A549 (cell line): Measurements from ENCODE around the gene PPM1L. TPM values are rescaled to one million over a fixed set of nuclear protein-coding genes. Genes with fewer than 3 reads are reported as not detected.

Source experiments
- ATAC-seq, 2 experiments: fragments of 200-7000 bp in 1 of 2; fragments of >200 bp in 1 of 2; cut with Nextera tagmentation in 1 of 2; cut with Tn5 transposase in 1 of 2; 3 replicates each; pipeline versions ENCODE4 v1.8.0 to v1.9.1; 2018 to 2020; ENCODE audit warnings: mild to moderate bottlenecking in 1 of 2, moderate library complexity in 1 of 2
- CTCF ChIA-PET: fragments of 300-600 bp; sonication (Branson Sonifier 250); formaldehyde crosslinking; extraction: SDS; loops from one replicate; lab custom pipeline; 2021; ENCODE audit warnings: antibody characterized with exemption, inconsistent platforms; lab: Yijun Ruan, JAX
- POLR2A ChIA-PET: fragments of 350-600 bp; formaldehyde crosslinking; extraction: SDS; loops from one replicate; lab custom pipeline; 2021; ENCODE audit warnings: antibody characterized with exemption, inconsistent platforms; lab: Yijun Ruan, JAX
- DNase-seq, 2 experiments: peaks; one replicate each; pipeline versions ENCODE4 v3.0.0 to v3.0.0-alpha.2; 2011 to 2016; ENCODE audit warnings: low read depth in 1 of 2, low spot score in 1 of 2
- FAIRE-seq: peaks from 2 replicates; lab custom pipeline; 2011; peaks lifted over from hg19 to GRCh38; lab: Jason Lieb, UNC
- H3K27ac ChIP-seq, 2 experiments: fragments of >200 bp; sonication (Bioruptor Twin); formaldehyde crosslinking; 3 replicates each; pipeline ENCODE4 v1.5.1; 2016 to 2017
- H3K4me1 ChIP-seq: fragments of >200 bp; sonication (Bioruptor Twin); formaldehyde crosslinking; 3 replicates; pipeline ENCODE4 v1.6.1; 2016
- H3K4me2 ChIP-seq: fragments of >200 bp; sonication (Bioruptor Twin); formaldehyde crosslinking; 3 replicates; pipeline ENCODE4 v1.6.1; 2016
- H3K4me3 ChIP-seq: fragments of >200 bp; sonication (Bioruptor Twin); formaldehyde crosslinking; 3 replicates; pipeline ENCODE4 v1.5.1; 2016
- H3K9me3 ChIP-seq: fragments of >200 bp; sonication (Bioruptor Twin); formaldehyde crosslinking; 3 replicates; pipeline ENCODE4 v1.6.1; 2016
- BHLHE40 ChIP-seq: IDR thresholded peaks from 2 replicates; pipeline ENCODE4 v1.6.1; 2012; ENCODE audit warnings: low read depth, low read length, inconsistent platforms
- CHD2 ChIP-seq: fragments of 150-350 bp; IDR thresholded peaks from 2 replicates; pipeline ENCODE4 v1.6.1; 2014; ENCODE audit warnings: low read length; ENCODE audit not compliant: partially characterized antibody
- CHD4 ChIP-seq: fragments of 200-600 bp; sonication (generic); IDR thresholded peaks from 2 replicates; pipeline ENCODE4 v1.6.1; 2016; ENCODE audit warnings: antibody characterized with exemption, mild to moderate bottlenecking, borderline replicate concordance
- FOSB ChIP-seq: fragments of 250-450 bp; sonication (Bioruptor Pico); IDR thresholded peaks from 2 replicates; pipeline ENCODE4 v1.5.0; 2020; ENCODE audit warnings: mild to moderate bottlenecking, moderate library complexity
- FOSL2 ChIP-seq, 2 experiments: fragments of 450-650 bp in 1 of 2; fragments of >200 bp in 1 of 2; sonication (Bioruptor Twin) in 1 of 2; formaldehyde crosslinking; IDR thresholded peaks; 2 replicates each; pipeline versions ENCODE4 v1.5.0 to v1.6.1; 2016 to 2020; ENCODE audit warnings: mild to moderate bottlenecking in 1 of 2, moderate library complexity in 1 of 2
- FOXS1 ChIP-seq: fragments of 250-450 bp; sonication (Bioruptor Pico); IDR thresholded peaks from 2 replicates; pipeline ENCODE4 v1.5.0; 2020; ENCODE audit warnings: mild to moderate bottlenecking, moderate library complexity
- GATA3 ChIP-seq: IDR thresholded peaks from 2 replicates; pipeline ENCODE4 v1.6.1; 2012; ENCODE audit warnings: borderline replicate concordance
- HDAC2 ChIP-seq: fragments of 200-600 bp; sonication (generic); IDR thresholded peaks from 2 replicates; pipeline ENCODE4 v1.6.1; 2016
- HEYL ChIP-seq: fragments of 250-450 bp; sonication (Bioruptor Pico); IDR thresholded peaks from 2 replicates; pipeline ENCODE4 v1.8.0; 2021; ENCODE audit warnings: mild to moderate bottlenecking, moderate library complexity
- HOXA7 ChIP-seq: fragments of 250-450 bp; sonication (Bioruptor Pico); IDR thresholded peaks from 2 replicates; pipeline ENCODE4 v1.5.0; 2020; ENCODE audit warnings: mild to moderate bottlenecking, moderate library complexity
- HOXB5 ChIP-seq: fragments of 250-450 bp; sonication (Bioruptor Pico); IDR thresholded peaks from 2 replicates; pipeline ENCODE4 v1.5.0; 2020; ENCODE audit warnings: mild to moderate bottlenecking, moderate library complexity
- JUNB ChIP-seq: fragments of >200 bp; sonication (Bioruptor Twin); formaldehyde crosslinking; IDR thresholded peaks from 2 replicates; pipeline ENCODE4 v1.6.1; 2016
- KDM5A ChIP-seq: fragments of 200-600 bp; sonication (generic); IDR thresholded peaks from 2 replicates; pipeline ENCODE4 v1.6.1; 2016; ENCODE audit warnings: antibody characterized with exemption, mild to moderate bottlenecking
- NFE2L2 ChIP-seq: fragments of 150-350 bp; conservative IDR thresholded peaks from 2 replicates; pipeline ENCODE4 v1.6.1; 2014; ENCODE audit warnings: low read length
- PHF8 ChIP-seq: fragments of 200-600 bp; sonication (generic); IDR thresholded peaks from 2 replicates; pipeline ENCODE4 v1.6.1; 2016; ENCODE audit warnings: low read depth, mild to moderate bottlenecking, antibody characterized with exemption, moderate library complexity, borderline replicate concordance
- POLR2AphosphoS2 ChIP-seq: conservative IDR thresholded peaks from 2 replicates; pipeline ENCODE4 v1.6.1; 2012; ENCODE audit warnings: low read length, improper control_type of control experiment, inconsistent platforms
- RAD21 ChIP-seq, 2 experiments: fragments of >200 bp in 1 of 2; sonication (Bioruptor Twin) in 1 of 2; formaldehyde crosslinking in 1 of 2; IDR thresholded peaks in 1 of 2; conservative IDR thresholded peaks in 1 of 2; 2 replicates in 1 of 2; 3 replicates in 1 of 2; pipeline ENCODE4 v1.6.1; 2012 to 2018; ENCODE audit warnings: inconsistent platforms in 1 of 2
- SREBF2 ChIP-seq: fragments of 450-650 bp; IDR thresholded peaks from 2 replicates; pipeline ENCODE4 v1.6.1; 2014; ENCODE audit warnings: mild to moderate bottlenecking, moderate library complexity
- ZC3H11A ChIP-seq: fragments of 450-650 bp; IDR thresholded peaks from 2 replicates; pipeline ENCODE4 v1.6.1; 2014; ENCODE audit warnings: antibody characterized with exemption, mild to moderate bottlenecking
- ZSCAN20 ChIP-seq: fragments of 250-450 bp; sonication (Bioruptor Pico); IDR thresholded peaks from 2 replicates; pipeline ENCODE4 v1.8.0; 2022; ENCODE audit warnings: mild to moderate bottlenecking, moderate library complexity
- WGBS: methylation state at CpG from one replicate; pipeline ENCODE4 v1.1.6; 2017; ENCODE audit errors: missing lambda C conversion rate; 5-methylcytosine and 5-hydroxymethylcytosine counted together
- polyA plus RNA-seq, 4 experiments: library from polyadenylated mRNA; depleted of rRNA in 3 of 4; stranded (reverse); fragments of >200 nt; fragmentation: RNase III in 1 of 4; extraction: RNeasy Plus Mini Kit Qiagen cat#74134 plus additional on column Dnase treatment in 1 of 4; gene quantifications; 2 replicates in 3 of 4; 3 replicates in 1 of 4; pipeline ENCODE4 v1.2.3, GENCODE V29; 2011 to 2017
- TF ChIP-seq, protein P1 (sequence below): fragments of 150-350 bp; IDR thresholded peaks from 2 replicates; pipeline ENCODE4 v1.6.1; 2014; ENCODE audit warnings: low read depth, mild to moderate bottlenecking, low read length
- TF ChIP-seq, protein P2 (sequence below): IDR thresholded peaks from 2 replicates; pipeline ENCODE4 v1.6.1; 2012
- TF ChIP-seq, protein P3 (sequence below): fragments of >200 bp; sonication (Bioruptor Twin); formaldehyde crosslinking; IDR thresholded peaks from 3 replicates; pipeline ENCODE4 v1.6.1; 2016
- TF ChIP-seq, protein P4 (sequence below): IDR thresholded peaks from 2 replicates; pipeline ENCODE4 v1.6.1; 2012
- TF ChIP-seq, protein P5 (sequence below): IDR thresholded peaks from 2 replicates; pipeline ENCODE4 v1.6.1; 2012; ENCODE audit warnings: low read depth, borderline replicate concordance
- TF ChIP-seq, protein P6 (sequence below): fragments of >200 bp; sonication (Bioruptor Twin); formaldehyde crosslinking; IDR thresholded peaks from 2 replicates; pipeline ENCODE4 v1.6.1; 2016
- TF ChIP-seq, protein P7 (sequence below): fragments of 200-600 bp; sonication (generic); IDR thresholded peaks from 2 replicates; pipeline ENCODE4 v1.6.1; 2016; ENCODE audit warnings: antibody characterized with exemption, mild to moderate bottlenecking, moderate library complexity

The PPM1L gene
- polyA plus RNA-seq, 2 of the 4 experiments (the other 2 are of a cell fraction): 0.27 to 0.45 TPM

DNA sequence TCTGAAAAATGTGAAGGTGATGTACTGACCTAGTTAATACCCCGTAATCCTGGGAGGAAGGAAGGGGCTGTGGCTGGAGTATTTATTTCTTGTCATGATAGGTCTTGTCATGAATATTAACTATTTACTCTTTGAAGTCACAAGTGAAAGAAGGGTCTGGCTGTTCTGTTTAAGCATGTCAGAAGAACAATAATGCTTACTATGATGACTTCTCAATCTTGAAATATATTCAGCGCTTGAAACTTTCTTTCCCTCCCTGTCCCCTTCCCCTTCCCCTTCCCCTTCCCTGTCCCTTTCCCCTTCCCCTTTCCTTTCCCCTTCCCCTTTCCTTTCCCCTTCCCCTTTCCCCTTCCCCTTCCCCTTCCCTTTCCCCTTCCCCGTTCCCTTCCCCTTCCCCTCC lies 153.9 kb downstream of the PPM1L start (continued):
- TF ChIP-seq ZSCAN20 (CRISPR knock-in tag) (no peak), POLR2AphosphoS2 (no peak), NFE2L2 (no peak), SREBF2 (no peak), BHLHE40 (no peak), GATA3 (no peak)
- TF ChIP-seq, protein P1, sequence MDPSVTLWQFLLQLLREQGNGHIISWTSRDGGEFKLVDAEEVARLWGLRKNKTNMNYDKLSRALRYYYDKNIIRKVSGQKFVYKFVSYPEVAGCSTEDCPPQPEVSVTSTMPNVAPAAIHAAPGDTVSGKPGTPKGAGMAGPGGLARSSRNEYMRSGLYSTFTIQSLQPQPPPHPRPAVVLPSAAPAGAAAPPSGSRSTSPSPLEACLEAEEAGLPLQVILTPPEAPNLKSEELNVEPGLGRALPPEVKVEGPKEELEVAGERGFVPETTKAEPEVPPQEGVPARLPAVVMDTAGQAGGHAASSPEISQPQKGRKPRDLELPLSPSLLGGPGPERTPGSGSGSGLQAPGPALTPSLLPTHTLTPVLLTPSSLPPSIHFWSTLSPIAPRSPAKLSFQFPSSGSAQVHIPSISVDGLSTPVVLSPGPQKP: no peak

DNA sequence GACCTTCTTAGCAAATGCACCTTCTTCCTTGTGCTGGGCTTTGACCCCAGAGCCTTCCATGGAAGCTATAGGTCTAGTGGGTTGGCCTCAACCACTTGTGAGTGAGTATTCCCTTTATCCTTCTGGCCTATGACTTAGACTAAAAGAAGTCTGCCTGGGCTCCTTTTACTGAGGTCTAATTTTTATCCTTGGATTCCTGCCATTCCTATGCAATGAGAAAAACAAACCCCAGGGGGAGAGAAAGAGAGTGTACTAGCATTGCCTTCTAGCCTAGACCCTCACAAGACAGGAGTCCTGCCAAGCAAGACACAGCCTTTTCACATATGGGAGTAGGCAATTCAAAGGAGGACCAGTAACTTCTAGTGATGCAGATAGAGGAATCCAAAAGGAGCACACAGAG lies 155.4 kb downstream of the PPM1L start:
- ATAC-seq: no peak

DNA sequence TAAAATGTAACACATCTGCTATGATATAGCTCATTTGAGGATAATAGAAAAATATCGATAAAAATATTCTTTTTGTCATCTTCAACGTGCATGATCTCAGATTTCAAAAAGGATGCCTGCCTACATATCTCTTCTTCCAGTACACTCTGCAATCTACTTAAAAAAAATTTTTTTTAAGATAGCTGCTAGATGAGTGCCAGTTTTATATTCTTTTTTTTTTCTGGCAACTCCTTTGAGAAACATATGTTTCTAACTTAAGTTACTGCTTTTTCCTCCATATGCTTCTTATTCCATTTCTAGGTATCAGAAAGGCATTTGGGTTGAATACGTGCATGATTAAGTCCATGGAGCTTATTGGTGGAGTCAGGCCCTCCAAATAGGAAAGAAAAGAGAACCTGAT lies 160.4 kb downstream of the PPM1L start:
- H3K4me3 ChIP-seq: no peak overlapping the region
- ChIA-PET POLR2A (no interaction called here), CTCF (no interaction called here)
- H3K4me2 ChIP-seq: no peak overlapping the region
- no peak for ATAC-seq
- no peaks in the 10 kb centered on the region for H3K4me1 ChIP-seq
- H3K9me3 ChIP-seq: no peaks in the 10 kb centered on the region
- no peak for FAIRE-seq
- DNase-seq: no peak
- H3K27ac ChIP-seq: no peak overlapping the region
- 34% methylated on average over 3 of the region's 3 CpGs for WGBS
- no peak for TF ChIP-seq HEYL (CRISPR knock-in tag)
- no peak for TF ChIP-seq FOSB (CRISPR knock-in tag)
- no peak for TF ChIP-seq CHD2
- TF ChIP-seq HOXA7 (CRISPR knock-in tag): no peak
- no peak for TF ChIP-seq HOXB5 (CRISPR knock-in tag)
- no peak for TF ChIP-seq CHD4
- no peak for TF ChIP-seq RAD21 (conservative IDR thresholded peaks at IDR 0.05 in 1 of 2, IDR thresholded peaks at IDR 0.05 in 1 of 2)
- no peak for TF ChIP-seq JUNB
- TF ChIP-seq FOSL2 (IDR thresholded peaks at IDR 0.05): no peak
- TF ChIP-seq FOSL2 (CRISPR knock-in tag; IDR thresholded peaks at IDR 0.05): no peak
- TF ChIP-seq, protein P2, sequence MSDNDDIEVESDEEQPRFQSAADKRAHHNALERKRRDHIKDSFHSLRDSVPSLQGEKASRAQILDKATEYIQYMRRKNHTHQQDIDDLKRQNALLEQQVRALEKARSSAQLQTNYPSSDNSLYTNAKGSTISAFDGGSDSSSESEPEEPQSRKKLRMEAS: no peak
- TF ChIP-seq, protein P3, sequence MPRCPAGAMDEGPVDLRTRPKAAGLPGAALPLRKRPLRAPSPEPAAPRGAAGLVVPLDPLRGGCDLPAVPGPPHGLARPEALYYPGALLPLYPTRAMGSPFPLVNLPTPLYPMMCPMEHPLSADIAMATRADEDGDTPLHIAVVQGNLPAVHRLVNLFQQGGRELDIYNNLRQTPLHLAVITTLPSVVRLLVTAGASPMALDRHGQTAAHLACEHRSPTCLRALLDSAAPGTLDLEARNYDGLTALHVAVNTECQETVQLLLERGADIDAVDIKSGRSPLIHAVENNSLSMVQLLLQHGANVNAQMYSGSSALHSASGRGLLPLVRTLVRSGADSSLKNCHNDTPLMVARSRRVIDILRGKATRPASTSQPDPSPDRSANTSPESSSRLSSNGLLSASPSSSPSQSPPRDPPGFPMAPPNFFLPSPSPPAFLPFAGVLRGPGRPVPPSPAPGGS: no peak
- TF ChIP-seq SREBF2: no peak
- no peak for TF ChIP-seq NFE2L2
- TF ChIP-seq, protein P4, sequence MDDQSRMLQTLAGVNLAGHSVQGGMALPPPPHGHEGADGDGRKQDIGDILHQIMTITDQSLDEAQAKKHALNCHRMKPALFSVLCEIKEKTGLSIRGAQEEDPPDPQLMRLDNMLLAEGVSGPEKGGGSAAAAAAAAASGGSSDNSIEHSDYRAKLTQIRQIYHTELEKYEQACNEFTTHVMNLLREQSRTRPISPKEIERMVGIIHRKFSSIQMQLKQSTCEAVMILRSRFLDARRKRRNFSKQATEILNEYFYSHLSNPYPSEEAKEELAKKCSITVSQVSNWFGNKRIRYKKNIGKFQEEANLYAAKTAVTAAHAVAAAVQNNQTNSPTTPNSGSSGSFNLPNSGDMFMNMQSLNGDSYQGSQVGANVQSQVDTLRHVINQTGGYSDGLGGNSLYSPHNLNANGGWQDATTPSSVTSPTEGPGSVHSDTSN: no peak

More for the DNA sequence above, 155.4 kb downstream of the PPM1L start:
- H3K27ac ChIP-seq: no peak overlapping the region
- TF ChIP-seq, protein P5, sequence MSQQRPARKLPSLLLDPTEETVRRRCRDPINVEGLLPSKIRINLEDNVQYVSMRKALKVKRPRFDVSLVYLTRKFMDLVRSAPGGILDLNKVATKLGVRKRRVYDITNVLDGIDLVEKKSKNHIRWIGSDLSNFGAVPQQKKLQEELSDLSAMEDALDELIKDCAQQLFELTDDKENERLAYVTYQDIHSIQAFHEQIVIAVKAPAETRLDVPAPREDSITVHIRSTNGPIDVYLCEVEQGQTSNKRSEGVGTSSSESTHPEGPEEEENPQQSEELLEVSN: no peak
- TF ChIP-seq PHF8 (no peak), CHD4 (no peak), FOXS1 (no peak), HDAC2 (no peak), ZC3H11A (no peak), KDM5A (no peak), SREBF2 (no peak)
- TF ChIP-seq, protein P4: no peak
- TF ChIP-seq, protein P6, sequence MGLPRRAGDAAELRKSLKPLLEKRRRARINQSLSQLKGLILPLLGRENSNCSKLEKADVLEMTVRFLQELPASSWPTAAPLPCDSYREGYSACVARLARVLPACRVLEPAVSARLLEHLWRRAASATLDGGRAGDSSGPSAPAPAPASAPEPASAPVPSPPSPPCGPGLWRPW: no peak
- TF ChIP-seq, protein P7, sequence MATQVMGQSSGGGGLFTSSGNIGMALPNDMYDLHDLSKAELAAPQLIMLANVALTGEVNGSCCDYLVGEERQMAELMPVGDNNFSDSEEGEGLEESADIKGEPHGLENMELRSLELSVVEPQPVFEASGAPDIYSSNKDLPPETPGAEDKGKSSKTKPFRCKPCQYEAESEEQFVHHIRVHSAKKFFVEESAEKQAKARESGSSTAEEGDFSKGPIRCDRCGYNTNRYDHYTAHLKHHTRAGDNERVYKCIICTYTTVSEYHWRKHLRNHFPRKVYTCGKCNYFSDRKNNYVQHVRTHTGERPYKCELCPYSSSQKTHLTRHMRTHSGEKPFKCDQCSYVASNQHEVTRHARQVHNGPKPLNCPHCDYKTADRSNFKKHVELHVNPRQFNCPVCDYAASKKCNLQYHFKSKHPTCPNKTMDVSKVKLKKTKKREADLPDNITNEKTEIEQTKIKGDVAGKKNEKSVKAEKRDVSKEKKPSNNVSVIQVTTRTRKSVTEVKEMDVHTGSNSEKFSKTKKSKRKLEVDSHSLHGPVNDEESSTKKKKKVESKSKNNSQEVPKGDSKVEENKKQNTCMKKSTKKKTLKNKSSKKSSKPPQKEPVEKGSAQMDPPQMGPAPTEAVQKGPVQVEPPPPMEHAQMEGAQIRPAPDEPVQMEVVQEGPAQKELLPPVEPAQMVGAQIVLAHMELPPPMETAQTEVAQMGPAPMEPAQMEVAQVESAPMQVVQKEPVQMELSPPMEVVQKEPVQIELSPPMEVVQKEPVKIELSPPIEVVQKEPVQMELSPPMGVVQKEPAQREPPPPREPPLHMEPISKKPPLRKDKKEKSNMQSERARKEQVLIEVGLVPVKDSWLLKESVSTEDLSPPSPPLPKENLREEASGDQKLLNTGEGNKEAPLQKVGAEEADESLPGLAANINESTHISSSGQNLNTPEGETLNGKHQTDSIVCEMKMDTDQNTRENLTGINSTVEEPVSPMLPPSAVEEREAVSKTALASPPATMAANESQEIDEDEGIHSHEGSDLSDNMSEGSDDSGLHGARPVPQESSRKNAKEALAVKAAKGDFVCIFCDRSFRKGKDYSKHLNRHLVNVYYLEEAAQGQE: no peak
- TF ChIP-seq, all 56 proteins: peak for 0
- POLR2A ChIA-PET: no interaction called here
- no peak for DNase-seq
- Histone ChIP-seq H3K4me3 (no peak overlapping the region), H3K4me1 (no peaks in the 10 kb centered on the region), H3K9me3 (no peaks in the 10 kb centered on the region), H3K4me2 (no peak overlapping the region)
- CTCF ChIA-PET: no interaction called here
- FAIRE-seq: no peak
